ENCODE data around the gene NMB.

NMB gene

GRCh38 chr15:84620626-84621025 lies 37.4 kb downstream of the NMB start:
- H2AK5ac ChIP-seq (ENCODE audit: low read length), result no peak overlapping the region
- no peak overlapping the region for H2BK5ac ChIP-seq (ENCODE audit: low read depth, low read length, poor library complexity)
- H3K18ac ChIP-seq (ENCODE audit: low read length), result no peak overlapping the region
- no peaks in the 10 kb centered on the region for H3K4me1 ChIP-seq (ENCODE audit: control insufficient read depth in 1 of 2, insufficient read depth in 2 of 2, low read length in 2 of 2)
- no peaks in the 10 kb centered on the region for H3K79me1 ChIP-seq (ENCODE audit: low read length)
- H4K12ac ChIP-seq (ENCODE audit: low read depth, low read length), result no peak overlapping the region
- no peak overlapping the region for H4K91ac ChIP-seq (ENCODE audit: low read depth, low read length)
- H3K4me2 ChIP-seq (ENCODE audit: low read length), result no peak overlapping the region
- no peak overlapping the region for H3K23ac ChIP-seq (ENCODE audit: low read length)
- no peak overlapping the region for H2BK12ac ChIP-seq (ENCODE audit: low read length)
- no peak overlapping the region for H3K9ac ChIP-seq (ENCODE audit: low read length)
- no peak overlapping the region for H4K8ac ChIP-seq (ENCODE audit: low read depth, low read length)
- no peak overlapping the region for H3K4me3 ChIP-seq (ENCODE audit: low read depth, low read length)
- H3K14ac ChIP-seq (ENCODE audit: low read length), result no peak overlapping the region
- no peak overlapping the region for H2AFZ ChIP-seq (ENCODE audit: insufficient read depth, low read length, poor library complexity)
- H3K4ac ChIP-seq (ENCODE audit: low read depth, low read length), result no peak overlapping the region
- H2BK120ac ChIP-seq (ENCODE audit: insufficient read depth, low read length, poor library complexity), result no peak overlapping the region
- no peak for DNase-seq
- no peak overlapping the region for H3K27ac ChIP-seq (ENCODE audit: low read depth, low read length)
- H3K9me3 ChIP-seq (ENCODE audit: insufficient read depth, low read depth, low read length), result peaks cover 24% of the 10 kb centered on the region
- H3K36me3 ChIP-seq (ENCODE audit: control insufficient read depth in 1 of 2, insufficient read depth in 2 of 2, low read length in 2 of 2), result peaks cover 28 to 29% of the 10 kb centered on the region in 2 experiments
- no CpG with 5 or more reads among the region's 8 CpGs for WGBS (ENCODE audit: extremely low coverage, insufficient coverage, insufficient read length)
- H3K79me2 ChIP-seq (ENCODE audit: control insufficient read depth, insufficient read depth, low read length, poor library complexity), result no peaks in the 10 kb centered on the region
- no peaks in the 10 kb centered on the region for H3K27me3 ChIP-seq (ENCODE audit: insufficient read depth, low read length)

DNA sequence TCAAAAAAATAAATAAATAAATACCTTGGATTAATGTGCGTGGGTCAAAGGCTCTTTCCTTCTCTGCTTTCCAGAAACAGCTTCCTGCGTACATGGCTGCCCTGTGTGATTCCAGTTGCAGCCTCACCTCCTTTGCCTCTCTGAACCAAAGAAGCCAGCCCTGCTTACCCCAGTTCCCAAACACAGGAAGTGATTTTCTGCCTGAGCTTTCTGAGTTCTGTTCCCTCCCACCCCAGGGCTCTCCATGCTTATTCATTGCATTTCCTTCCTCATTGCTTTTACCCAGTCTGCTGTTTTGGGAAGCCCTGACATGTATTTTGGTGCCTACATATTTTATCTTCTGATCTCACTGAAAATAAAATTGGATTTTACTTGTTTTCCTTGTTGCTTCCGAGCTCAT lies 41.8 kb downstream of the NMB start:
- no peak overlapping the region for H4K12ac ChIP-seq (ENCODE audit: low read depth, low read length)
- no peak overlapping the region for H3K4me3 ChIP-seq (ENCODE audit: low read depth, low read length)
- H2BK5ac ChIP-seq (ENCODE audit: low read depth, low read length, poor library complexity), result no peak overlapping the region
- H2AFZ ChIP-seq (ENCODE audit: insufficient read depth, low read length, poor library complexity), result no peak overlapping the region
- H3K27ac ChIP-seq (ENCODE audit: low read depth, low read length), result no peak overlapping the region
- H4K91ac ChIP-seq (ENCODE audit: low read depth, low read length), result no peak overlapping the region
- H2BK12ac ChIP-seq (ENCODE audit: low read length), result no peak overlapping the region
- H4K8ac ChIP-seq (ENCODE audit: low read depth, low read length), result no peak overlapping the region
- no peak overlapping the region for H3K23ac ChIP-seq (ENCODE audit: low read length)
- H3K79me1 ChIP-seq (ENCODE audit: low read length), result no peaks in the 10 kb centered on the region
- H3K4me1 ChIP-seq (ENCODE audit: control insufficient read depth in 1 of 2, insufficient read depth in 2 of 2, low read length in 2 of 2), result no peaks in the 10 kb centered on the region
- H3K9me3 ChIP-seq (ENCODE audit: insufficient read depth, low read depth, low read length), result peaks cover 8% of the 10 kb centered on the region
- WGBS (ENCODE audit: extremely low coverage, insufficient coverage, insufficient read length), result no CpG with 5 or more reads among the region's 3 CpGs
- H3K18ac ChIP-seq (ENCODE audit: low read length), result no peak overlapping the region
- no peak overlapping the region for H3K14ac ChIP-seq (ENCODE audit: low read length)
- no peaks in the 10 kb centered on the region for H3K27me3 ChIP-seq (ENCODE audit: insufficient read depth, low read length)
- no peak overlapping the region for H2BK120ac ChIP-seq (ENCODE audit: insufficient read depth, low read length, poor library complexity)
- H3K4ac ChIP-seq (ENCODE audit: low read depth, low read length), result no peak overlapping the region
- H2AK5ac ChIP-seq (ENCODE audit: low read length), result no peak overlapping the region
- H3K79me2 ChIP-seq (ENCODE audit: control insufficient read depth, insufficient read depth, low read length, poor library complexity), result no peaks in the 10 kb centered on the region
- H3K4me2 ChIP-seq (ENCODE audit: low read length), result no peak overlapping the region
- no peak overlapping the region for H3K9ac ChIP-seq (ENCODE audit: low read length)
- DNase-seq, result no peak
- H3K36me3 ChIP-seq (ENCODE audit: control insufficient read depth in 1 of 2, insufficient read depth in 2 of 2, low read length in 2 of 2), result peaks cover 10 to 15% of the 10 kb centered on the region in 2 experiments

- Histone ChIP-seq H3K4me3 (ENCODE audit: low read depth, low read length) (no peak overlapping the region), H3K18ac (ENCODE audit: low read length) (no peak overlapping the region), H2BK5ac (ENCODE audit: low read depth, low read length, poor library complexity) (no peak overlapping the region), H2BK120ac (ENCODE audit: insufficient read depth, low read length, poor library complexity) (no peak overlapping the region), H3K9ac (ENCODE audit: low read length) (no peak overlapping the region), H2BK12ac (ENCODE audit: low read length) (no peak overlapping the region), H3K9me3 (ENCODE audit: insufficient read depth, low read depth, low read length) (no peaks in the 10 kb centered on the region), H3K27me3 (ENCODE audit: insufficient read depth, low read length) (no peaks in the 10 kb centered on the region), H3K14ac (ENCODE audit: low read length) (no peak overlapping the region), H3K4me1 (ENCODE audit: control insufficient read depth in 1 of 2, insufficient read depth in 2 of 2, low read length in 2 of 2) (no peaks in the 10 kb centered on the region), H4K91ac (ENCODE audit: low read depth, low read length) (no peak overlapping the region), H2AFZ (ENCODE audit: insufficient read depth, low read length, poor library complexity) (no peak overlapping the region), H3K36me3 (ENCODE audit: control insufficient read depth in 1 of 2, insufficient read depth in 2 of 2, low read length in 2 of 2) (peaks cover 15 to 17% of the 10 kb centered on the region in 2 experiments), H3K4ac (ENCODE audit: low read depth, low read length) (no peak overlapping the region), H2AK5ac (ENCODE audit: low read length) (no peak overlapping the region), H3K23ac (ENCODE audit: low read length) (no peak overlapping the region), H4K8ac (ENCODE audit: low read depth, low read length) (no peak overlapping the region), H4K12ac (ENCODE audit: low read depth, low read length) (no peak overlapping the region), H3K79me2 (ENCODE audit: control insufficient read depth, insufficient read depth, low read length, poor library complexity) (no peaks in the 10 kb centered on the region), H3K27ac (ENCODE audit: low read depth, low read length) (no peak overlapping the region), H3K79me1 (ENCODE audit: low read length) (no peaks in the 10 kb centered on the region), H3K4me2 (ENCODE audit: low read length) (no peak overlapping the region)
- DNase-seq, result no peak
- no CpG with 5 or more reads among the region's 7 CpGs for WGBS (ENCODE audit: extremely low coverage, insufficient coverage, insufficient read length)
These were observed 46.4 kb downstream of the NMB start for GRCh38 chr15:84611631-84612030.

DNA sequence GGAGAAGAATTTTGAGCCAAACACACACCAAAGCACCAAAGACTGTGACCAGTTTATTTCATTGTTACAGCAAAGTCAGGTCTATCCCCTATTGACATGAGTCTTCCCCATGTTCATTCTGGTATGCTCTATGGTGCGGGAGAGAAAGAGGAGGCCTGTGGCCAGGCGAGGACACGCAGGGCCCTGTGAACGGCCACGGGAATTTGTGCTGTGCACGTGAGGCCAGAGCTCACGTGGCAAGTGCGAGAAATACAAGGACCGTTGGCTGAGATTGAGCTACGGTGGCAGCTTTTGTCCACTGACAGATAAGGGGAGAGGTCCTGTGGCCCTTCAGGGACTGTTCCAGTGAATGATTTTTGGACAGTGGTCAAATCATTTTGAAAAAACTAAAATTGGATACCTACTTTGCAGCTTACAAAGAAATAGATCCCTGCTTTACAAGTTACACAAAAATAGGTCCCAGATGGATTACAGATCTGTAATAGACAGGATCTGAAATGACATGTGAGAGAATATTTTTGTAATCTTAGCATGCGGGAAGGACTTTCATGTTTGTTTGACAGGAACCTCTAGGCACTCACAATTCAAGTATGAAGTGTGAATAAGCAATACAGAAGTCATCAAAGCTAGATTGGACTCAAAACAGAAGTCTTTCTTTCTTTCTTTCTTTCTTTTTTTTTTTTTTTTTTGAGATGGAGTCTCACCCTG lies 48.0 kb downstream of the NMB start:
- Histone ChIP-seq H3K4me3 (ENCODE audit: low read depth, low read length) (no peak overlapping the region), H3K36me3 (ENCODE audit: control insufficient read depth in 1 of 2, insufficient read depth in 2 of 2, low read length in 2 of 2) (peaks cover 19 to 30% of the 10 kb centered on the region in 2 experiments), H3K9me3 (ENCODE audit: insufficient read depth, low read depth, low read length) (no peaks in the 10 kb centered on the region), H2BK120ac (ENCODE audit: insufficient read depth, low read length, poor library complexity) (no peak overlapping the region), H3K23ac (ENCODE audit: low read length) (no peak overlapping the region), H3K27ac (ENCODE audit: low read depth, low read length) (no peak overlapping the region), H3K27me3 (ENCODE audit: insufficient read depth, low read length) (no peaks in the 10 kb centered on the region), H4K8ac (ENCODE audit: low read depth, low read length) (no peak overlapping the region), H3K4ac (ENCODE audit: low read depth, low read length) (no peak overlapping the region), H2BK5ac (ENCODE audit: low read depth, low read length, poor library complexity) (no peak overlapping the region), H2AFZ (ENCODE audit: insufficient read depth, low read length, poor library complexity) (no peak overlapping the region), H3K4me1 (ENCODE audit: control insufficient read depth in 1 of 2, insufficient read depth in 2 of 2, low read length in 2 of 2) (no peaks in the 10 kb centered on the region), H3K79me1 (ENCODE audit: low read length) (no peaks in the 10 kb centered on the region), H4K12ac (ENCODE audit: low read depth, low read length) (no peak overlapping the region), H3K79me2 (ENCODE audit: control insufficient read depth, insufficient read depth, low read length, poor library complexity) (no peaks in the 10 kb centered on the region), H3K9ac (ENCODE audit: low read length) (peak overlapping the region; percentile 12), H3K4me2 (ENCODE audit: low read length) (no peak overlapping the region), H2BK12ac (ENCODE audit: low read length) (no peak overlapping the region), H3K18ac (ENCODE audit: low read length) (no peak overlapping the region), H3K14ac (ENCODE audit: low read length) (no peak overlapping the region), H4K91ac (ENCODE audit: low read depth, low read length) (no peak overlapping the region), H2AK5ac (ENCODE audit: low read length) (no peak overlapping the region)
- WGBS (ENCODE audit: extremely low coverage, insufficient coverage, insufficient read length), result no CpG with 5 or more reads among the region's 11 CpGs
- peak in 1 of 2 donors; percentile 10 for DNase-seq
